Adrenal gland (tissue), 12 donors: Measurements from ENCODE around the gene CFAP251. TPM values are rescaled to one million over a fixed set of nuclear protein-coding genes. Genes with fewer than 3 reads are reported as not detected.

Experiments used
- DNase-seq, 7 donors: peaks; one replicate each; pipeline ENCODE4 v3.0.0-alpha.2; 2019 to 2020
- H3K27ac ChIP-seq, 5 donors: fragments of 200-600 bp; sonication (generic) in 4 of 5; 1 replicate in 3 of 5; 2 replicates in 2 of 5; pipeline versions ENCODE4 v1.5.1 to v1.8.0; 2016 to 2020; ENCODE audit warnings: mild to moderate bottlenecking in 1 of 5
- H3K27me3 ChIP-seq: fragments of 200-600 bp; 2 replicates; pipeline ENCODE4 v1.8.0; 2021
- H3K36me3 ChIP-seq, 2 donors: fragments of 200-600 bp; replicated peaks in 1 of 2; 1 replicate in 1 of 2; 2 replicates in 1 of 2; pipeline versions ENCODE4 v1.5.1 to v1.8.0; 2018 to 2022
- H3K4me1 ChIP-seq, 2 donors: fragments of 200-600 bp; replicated peaks in 1 of 2; 1 replicate in 1 of 2; 2 replicates in 1 of 2; pipeline versions ENCODE4 v1.5.1 to v1.8.0; 2018 to 2021
- H3K4me3 ChIP-seq, 4 donors: fragments of 200-600 bp; sonication (generic) in 3 of 4; one replicate each; pipeline ENCODE4 v1.5.1; 2016 to 2018
- H3K9me3 ChIP-seq, 3 donors: fragments of 200-600 bp; sonication (generic) in 1 of 3; replicated peaks in 1 of 3; 1 replicate in 2 of 3; 2 replicates in 1 of 3; pipeline versions ENCODE4 v1.5.1 to v1.8.0; 2016 to 2021
- POLR2A ChIP-seq, 2 donors: fragments of 450-650 bp; IDR thresholded peaks; one replicate each; pipeline ENCODE4 v1.6.1; 2017; ENCODE audit warnings: antibody characterized with exemption in 2 of 2, mild to moderate bottlenecking in 2 of 2, moderate library complexity in 1 of 2
- WGBS, 4 donors: extraction: QIAGEN DNeasy Blood & Tissue Kit in 2 of 4; methylation state at CpG; one replicate each; pipeline versions ENCODE4 v1.1.5 to v1.1.7; 2013 to 2017; 5-methylcytosine and 5-hydroxymethylcytosine counted together
- intact Hi-C, 2 donors: fragments of 100-400 bp; cut with DNase I; formaldehyde crosslinking; loops; one replicate each; pipeline versions ENCODE4 v1.14.1 to v1.15.0; 2022 to 2023
- polyA plus RNA-seq, 3 donors: library from polyadenylated mRNA; stranded (reverse); fragments of 200-250 nt in 2 of 3; fragments of 350-450 nt in 1 of 3; fragmentation: Illumina TruSeq in 1 of 3; extraction: RNeasy Lipid Tissue Mini Kit (QIAGEN cat#74804) in 1 of 3; gene quantifications; one replicate each; pipeline ENCODE4 v1.2.3, GENCODE V29; 2013 to 2014
- total RNA-seq, 9 donors: library from RNA; depleted of rRNA in 4 of 9; stranded (reverse); fragments of >200 nt in 4 of 9; fragments of 120-200 nt in 1 of 9; fragmentation: NEBNext Ultra II Directional in 1 of 9; extraction: Animal tissue kit (Norgen Biotek cat#: 25700) in 1 of 9; gene quantifications; one replicate each; pipeline versions ENCODE4 v1.1.0 to v1.2.4, GENCODE V29; 2013 to 2023
- TF ChIP-seq, protein P1 (sequence below), 6 experiments: fragments of 450-650 bp in 4 of 6; fragments of 200-600 bp in 2 of 6; sonication (generic) in 1 of 6; IDR thresholded peaks; 1 replicate in 5 of 6; 2 replicates in 1 of 6; pipeline versions ENCODE4 v1.5.1 to v1.8.0; 2016 to 2021; ENCODE audit warnings: antibody characterized with exemption in 6 of 6, mild to moderate bottlenecking in 2 of 6, moderate library complexity in 1 of 6
- donor health status: healthy with polysubstance abuse.
- donor health status: Bipolar disorder and iron deficiency.
- donor health status: DM: yes; HTN: yes; CAD: no.
- donor health status: DM: no; HTN: no; CAD: no.
- donor health status: DM: no; HTN: no; CAD: no.
- donor health status: DM: yes; HTN: yes; CAD: no.

The CFAP251 gene
- total and polyA plus RNA-seq, 12 donors, result 0.30 to 11.6 (median 2.7) TPM

DNA sequence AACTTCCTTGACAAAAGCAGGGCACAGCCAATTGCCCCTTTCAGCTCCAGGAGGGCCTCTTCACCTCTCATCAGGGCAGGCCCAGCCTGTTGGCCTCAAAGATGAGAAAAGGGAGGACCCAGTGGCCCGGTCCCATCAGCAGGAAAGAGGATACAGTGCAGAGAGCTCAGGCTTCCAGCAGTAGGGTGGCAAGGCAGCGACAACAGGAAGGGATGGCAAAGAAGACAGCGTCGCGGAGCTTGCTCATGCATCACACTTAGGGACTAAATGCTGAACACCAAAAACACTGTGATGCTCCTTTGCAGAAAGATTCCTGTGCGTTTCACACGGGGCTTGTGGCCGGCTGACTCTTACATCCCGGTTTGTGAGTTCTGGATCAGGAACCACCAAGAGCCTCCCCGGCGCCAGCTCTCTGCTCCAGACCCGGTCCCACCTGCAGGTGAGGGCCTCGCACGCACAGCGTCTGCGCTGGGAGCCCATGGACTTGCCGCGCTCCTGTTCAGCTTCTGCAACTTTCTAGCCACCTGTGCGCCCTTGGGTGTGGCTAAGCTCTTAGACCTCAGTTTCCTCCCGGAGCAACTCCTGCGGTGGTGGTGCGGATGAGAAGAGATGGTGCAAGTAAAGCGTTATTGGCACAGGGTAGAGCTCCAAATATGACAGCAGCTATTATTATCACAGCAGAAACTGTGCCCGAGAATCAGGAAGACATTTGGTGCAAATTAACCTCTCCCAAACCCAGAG lies 88.0 kb downstream of the CFAP251 start:
- no peak for TF ChIP-seq POLR2A (IDR thresholded peaks at IDR 0.05)
- TF ChIP-seq, protein P1, sequence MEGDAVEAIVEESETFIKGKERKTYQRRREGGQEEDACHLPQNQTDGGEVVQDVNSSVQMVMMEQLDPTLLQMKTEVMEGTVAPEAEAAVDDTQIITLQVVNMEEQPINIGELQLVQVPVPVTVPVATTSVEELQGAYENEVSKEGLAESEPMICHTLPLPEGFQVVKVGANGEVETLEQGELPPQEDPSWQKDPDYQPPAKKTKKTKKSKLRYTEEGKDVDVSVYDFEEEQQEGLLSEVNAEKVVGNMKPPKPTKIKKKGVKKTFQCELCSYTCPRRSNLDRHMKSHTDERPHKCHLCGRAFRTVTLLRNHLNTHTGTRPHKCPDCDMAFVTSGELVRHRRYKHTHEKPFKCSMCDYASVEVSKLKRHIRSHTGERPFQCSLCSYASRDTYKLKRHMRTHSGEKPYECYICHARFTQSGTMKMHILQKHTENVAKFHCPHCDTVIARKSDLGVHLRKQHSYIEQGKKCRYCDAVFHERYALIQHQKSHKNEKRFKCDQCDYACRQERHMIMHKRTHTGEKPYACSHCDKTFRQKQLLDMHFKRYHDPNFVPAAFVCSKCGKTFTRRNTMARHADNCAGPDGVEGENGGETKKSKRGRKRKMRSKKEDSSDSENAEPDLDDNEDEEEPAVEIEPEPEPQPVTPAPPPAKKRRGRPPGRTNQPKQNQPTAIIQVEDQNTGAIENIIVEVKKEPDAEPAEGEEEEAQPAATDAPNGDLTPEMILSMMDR (IDR thresholded peaks at IDR 0.05), result no peak
- WGBS, 4 donors, result 82 to 88% (median 87%) methylated on average over 19 to 24 of the region's 24 CpGs
- H3K4me3 ChIP-seq, result no peak overlapping the region

DNA sequence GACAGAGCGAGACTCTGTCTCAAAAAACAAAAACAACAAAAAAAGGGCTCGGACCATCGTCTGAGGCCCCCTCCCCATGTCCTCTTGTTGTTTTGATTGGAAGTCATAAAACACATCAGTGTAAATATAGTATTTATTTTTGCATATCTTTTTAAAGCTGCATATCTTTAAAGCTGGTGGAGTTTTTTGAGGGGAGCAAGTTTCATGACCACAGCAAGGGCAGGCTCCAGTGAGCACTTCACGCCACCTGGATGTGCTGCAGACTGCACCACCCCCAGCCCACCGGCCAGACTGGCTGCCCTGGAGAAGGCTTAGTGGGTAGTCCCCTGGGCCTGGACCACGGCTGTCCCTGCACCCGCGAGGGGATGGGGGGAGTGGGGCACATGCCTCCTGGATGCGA lies 91.3 kb downstream of the CFAP251 start:
- DNase-seq, result no peak
- TF ChIP-seq, protein P1 (IDR thresholded peaks at IDR 0.05), result no peak
- no peak for TF ChIP-seq POLR2A (IDR thresholded peaks at IDR 0.05)
- Histone ChIP-seq H3K27me3 (no peaks in the 10 kb centered on the region), H3K27ac (no peak overlapping the region), H3K4me1 (peaks cover 0 to 4% of the 10 kb centered on the region in 2 donors), H3K36me3 (no peaks in the 10 kb centered on the region), H3K9me3 (no peaks in the 10 kb centered on the region), H3K4me3 (no peak overlapping the region)
- WGBS, 4 donors, result 54 to 82% (median 79%) methylated on average over 3 to 9 of the region's 9 CpGs
- intact Hi-C loops, result no loop called here

More for the DNA sequence above, 88.0 kb downstream of the CFAP251 start:
- H3K36me3 ChIP-seq, result no peaks in the 10 kb centered on the region
- no peaks in the 10 kb centered on the region for H3K9me3 ChIP-seq
- no peaks in the 10 kb centered on the region for H3K27me3 ChIP-seq
- intact Hi-C loops, result no loop called here
- DNase-seq, result no peak
- no peak overlapping the region for H3K27ac ChIP-seq
- peaks cover 0 to 6% of the 10 kb centered on the region in 2 donors for H3K4me1 ChIP-seq

DNA sequence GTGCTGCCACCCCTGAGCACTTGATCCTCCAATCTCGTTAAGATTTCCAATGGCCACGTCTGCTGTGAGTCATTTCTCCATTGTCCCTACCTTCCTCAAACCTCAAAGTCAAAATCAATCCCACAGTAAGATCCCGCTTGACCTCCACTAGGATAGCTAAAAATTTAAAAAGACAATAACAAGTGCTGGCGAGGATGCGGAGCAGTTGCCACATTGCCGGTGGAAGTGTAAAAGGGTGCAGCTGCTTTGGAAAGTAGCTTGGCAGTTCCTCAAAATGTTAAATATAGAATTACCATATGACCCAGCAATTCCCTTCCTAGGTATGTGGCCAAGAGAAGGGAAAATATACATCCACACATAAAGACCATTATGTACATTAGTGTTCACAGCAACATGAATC lies 93.8 kb downstream of the CFAP251 start:
- Histone ChIP-seq H3K27ac (no peak overlapping the region), H3K36me3 (no peaks in the 10 kb centered on the region), H3K4me1 (no peaks in the 10 kb centered on the region), H3K4me3 (no peak overlapping the region), H3K9me3 (no peaks in the 10 kb centered on the region), H3K27me3 (no peaks in the 10 kb centered on the region)
- TF ChIP-seq, protein P1 (IDR thresholded peaks at IDR 0.05), result no peak
- TF ChIP-seq POLR2A (IDR thresholded peaks at IDR 0.05), result no peak
- DNase-seq, result no peak
- WGBS, 4 donors, result 82 to 91% (median 87%) methylated on average over 6 of the region's 6 CpGs
- intact Hi-C loops, result no loop called here

DNA sequence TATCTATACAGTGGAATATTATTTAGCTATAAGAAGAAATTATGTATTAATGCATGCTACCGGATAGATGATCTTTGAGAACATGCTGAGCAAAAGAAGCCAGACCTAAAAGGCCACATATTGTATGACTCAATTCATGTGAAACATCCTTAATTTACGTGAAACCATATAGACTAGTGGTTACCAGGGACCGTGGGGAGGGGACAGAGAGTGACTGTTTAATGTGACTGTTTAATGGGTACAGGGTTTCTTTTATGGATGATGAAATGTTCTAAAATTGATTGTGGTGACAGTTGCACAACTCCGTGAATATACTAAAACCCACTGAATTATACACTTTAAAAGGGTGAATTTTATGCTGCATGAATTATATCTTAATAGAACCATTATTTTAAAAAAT lies 94.7 kb downstream of the CFAP251 start:
- Histone ChIP-seq H3K4me3 (no peak overlapping the region), H3K4me1 (no peaks in the 10 kb centered on the region), H3K27ac (no peak overlapping the region), H3K36me3 (no peaks in the 10 kb centered on the region), H3K27me3 (no peaks in the 10 kb centered on the region), H3K9me3 (no peaks in the 10 kb centered on the region)
- DNase-seq, result no peak
- WGBS, 4 donors, result 70 to 80% (median 77%) methylated on average over 4 of the region's 4 CpGs
- TF ChIP-seq, protein P1 (IDR thresholded peaks at IDR 0.05), result no peak
- TF ChIP-seq POLR2A (IDR thresholded peaks at IDR 0.05), result no peak
- intact Hi-C loops, result no loop called here
